ENCODE data around the gene PKDREJ.
"Not testable (repeated sequence)": the region's sequence is repeated elsewhere in the genome, so short reads cannot be mapped to it uniquely, and the experiment has no call there.

Gene PKDREJ

DNA sequence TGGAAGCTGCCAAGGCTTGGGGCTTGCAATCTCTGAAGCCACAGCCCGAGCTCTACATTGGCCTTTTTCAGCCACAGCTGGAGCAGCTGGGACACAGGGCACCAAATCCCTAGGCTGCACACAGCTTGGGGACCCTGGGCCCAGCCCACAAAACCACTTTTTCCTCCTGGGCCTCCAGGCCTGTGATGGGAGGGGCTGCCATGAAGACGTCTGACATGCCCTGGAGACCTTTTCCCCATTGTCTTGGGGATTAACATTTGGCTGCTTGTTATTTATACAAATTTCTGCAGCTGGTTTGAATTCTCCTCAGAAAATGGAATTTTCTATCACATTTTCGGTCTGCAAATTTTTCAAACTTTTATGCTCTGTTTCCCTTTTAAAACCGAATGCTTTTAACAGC is 2.5 kb upstream of the PKDREJ start:
- DNase-seq: not testable (repeated sequence)

DNA sequence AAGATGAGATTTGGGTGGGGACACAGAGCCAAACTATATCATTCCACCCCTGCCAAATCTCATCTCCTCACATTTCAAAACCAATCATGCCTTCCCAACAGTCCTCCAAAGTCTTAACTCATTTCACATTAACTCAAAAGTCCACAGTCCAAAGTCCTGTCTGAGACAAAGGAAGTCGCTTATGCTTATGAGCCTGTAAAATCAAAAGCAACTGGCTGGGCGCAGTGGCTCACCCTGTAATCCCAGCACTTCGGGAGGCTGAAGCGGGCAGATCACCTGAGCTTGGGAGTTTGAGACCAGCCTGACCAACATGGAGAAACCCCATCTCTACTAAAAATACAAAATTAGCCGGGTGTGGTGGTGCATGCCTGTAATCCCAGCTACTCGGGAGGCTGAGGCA is 1.4 kb upstream of the PKDREJ start:
- DNase-seq: not testable (repeated sequence)

DNA sequence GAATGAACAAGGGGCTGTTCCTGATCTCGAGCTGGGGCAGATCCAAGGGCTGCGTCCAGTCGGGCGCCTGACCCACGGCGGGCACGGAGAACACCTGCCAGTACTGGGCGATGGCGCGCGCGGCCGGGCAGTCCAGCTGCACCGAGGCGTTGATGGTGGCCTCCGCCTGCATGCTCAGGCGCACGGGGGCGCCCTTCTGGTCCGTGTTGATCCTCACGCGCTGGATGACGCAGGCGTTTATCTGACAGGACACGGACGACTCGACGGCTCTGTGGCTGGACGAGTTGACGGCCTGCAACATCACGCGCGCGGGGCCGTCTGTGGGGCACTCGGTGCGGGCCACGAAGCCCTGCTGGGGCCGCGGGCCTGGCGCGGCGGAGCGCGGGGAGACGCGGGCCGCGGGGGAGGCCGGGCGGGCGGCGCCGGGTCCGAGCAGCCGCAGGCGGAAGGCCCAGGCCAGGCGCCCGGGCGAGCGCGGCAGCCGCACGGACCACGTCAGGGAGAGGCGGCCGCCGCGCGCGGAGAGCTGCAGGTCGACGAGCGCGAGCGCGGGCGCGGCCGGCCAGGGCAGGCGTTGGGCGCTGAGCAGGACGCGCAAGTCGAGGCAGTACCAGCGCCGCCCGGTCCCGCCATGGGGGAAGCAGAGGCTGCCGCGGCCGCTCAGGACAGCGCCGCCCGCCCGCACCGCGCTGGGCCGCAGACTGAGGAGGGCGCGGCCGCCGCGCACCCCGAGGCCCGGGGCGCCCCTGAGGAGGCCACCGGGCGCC is 511 bp downstream of the PKDREJ start:
- DNase-seq: peak; percentile 28

DNA sequence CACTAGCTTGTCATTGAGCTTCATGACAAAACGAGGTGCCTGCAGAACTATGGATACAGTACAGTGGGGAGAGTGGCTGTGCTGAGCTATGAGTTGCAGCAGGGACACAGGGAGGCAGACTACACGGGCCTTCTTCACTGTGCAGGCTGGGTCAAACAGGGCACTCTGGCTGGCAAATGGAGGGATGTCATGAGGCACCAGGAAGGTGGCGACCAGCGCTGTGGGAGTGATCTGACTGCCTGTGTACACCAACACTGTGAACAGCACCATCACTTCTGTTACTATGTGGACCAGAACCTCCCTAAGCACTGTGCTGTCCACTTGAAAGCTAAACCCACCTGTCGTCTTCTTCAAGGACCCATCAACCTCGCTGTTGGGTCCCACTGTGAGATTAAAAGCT is 3.1 kb downstream of the PKDREJ start:
- DNase-seq: no peak

DNA sequence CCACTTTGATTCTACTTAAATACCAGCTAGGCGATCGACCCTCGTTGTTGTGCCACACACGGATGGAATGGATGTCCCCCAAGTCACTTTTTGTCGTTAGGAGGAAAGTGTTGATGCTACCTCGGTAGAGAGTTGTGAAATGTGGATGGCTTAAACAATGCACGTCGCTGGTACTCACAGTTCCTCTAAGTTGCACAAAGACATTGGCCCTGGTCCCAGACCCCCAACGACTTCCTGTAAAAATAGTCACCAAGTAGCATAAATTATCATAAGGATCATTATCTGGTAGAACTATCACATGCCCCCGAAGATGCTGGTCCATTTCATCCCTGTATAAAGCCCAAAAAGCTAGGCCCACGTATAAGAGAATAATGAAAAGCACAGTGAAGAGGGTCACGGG is 3.8 kb downstream of the PKDREJ start:
- DNase-seq: no peak

DNA sequence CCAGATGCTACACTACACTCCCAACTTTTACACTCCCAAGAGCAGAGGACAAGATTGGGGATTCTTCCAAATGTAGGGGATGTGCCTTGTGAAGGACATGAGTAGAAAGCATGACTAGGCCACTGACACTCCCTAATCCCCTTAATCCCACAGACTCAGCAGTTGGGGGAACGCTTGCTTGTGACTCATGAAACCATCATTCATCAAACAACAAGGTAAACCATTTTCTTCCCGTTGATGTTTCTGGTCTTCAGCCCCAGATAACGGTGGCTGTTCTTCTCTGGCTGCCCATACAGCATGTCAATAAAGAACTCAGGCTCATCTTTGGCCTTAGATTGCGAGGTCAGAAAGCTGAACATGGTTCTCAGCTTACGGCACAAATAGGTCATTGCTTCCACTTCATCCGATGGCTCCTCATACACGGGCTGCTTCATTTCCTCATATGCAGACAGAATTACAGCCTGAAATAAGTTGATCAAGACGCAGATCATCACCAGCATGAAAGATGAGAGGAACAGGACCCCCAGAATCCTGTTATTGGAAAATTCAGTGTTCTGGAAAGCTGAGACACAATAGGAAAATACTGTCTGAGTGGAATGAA is 6.7 kb downstream of the PKDREJ start:
- DNase-seq: no peak

DNA sequence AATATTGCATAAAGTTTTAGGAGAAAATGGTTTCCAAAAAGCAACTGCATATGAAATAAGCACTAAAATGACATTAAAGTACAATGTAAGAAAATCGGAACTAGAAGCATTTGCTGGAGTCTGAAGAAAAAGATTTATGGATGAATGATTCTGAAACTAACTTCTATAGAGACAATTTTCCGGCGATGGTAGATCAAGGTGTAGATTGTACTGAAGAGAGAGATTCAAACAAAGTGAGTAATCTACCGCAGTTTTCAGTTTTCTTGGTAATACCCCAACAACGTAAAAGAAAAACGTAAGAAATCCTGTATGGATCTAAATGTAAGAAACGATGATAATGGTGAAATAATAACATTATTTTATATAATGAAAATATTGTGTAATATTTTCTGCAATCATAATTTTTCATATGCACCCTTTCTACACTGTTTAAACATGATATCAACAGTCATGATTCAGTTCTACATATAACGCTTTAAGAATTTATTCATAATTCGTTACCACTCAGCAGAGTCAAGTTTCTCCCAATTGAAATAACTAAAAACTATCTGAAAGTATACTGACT is 11.2 kb downstream of the PKDREJ start:
- no peak for DNase-seq

DNA sequence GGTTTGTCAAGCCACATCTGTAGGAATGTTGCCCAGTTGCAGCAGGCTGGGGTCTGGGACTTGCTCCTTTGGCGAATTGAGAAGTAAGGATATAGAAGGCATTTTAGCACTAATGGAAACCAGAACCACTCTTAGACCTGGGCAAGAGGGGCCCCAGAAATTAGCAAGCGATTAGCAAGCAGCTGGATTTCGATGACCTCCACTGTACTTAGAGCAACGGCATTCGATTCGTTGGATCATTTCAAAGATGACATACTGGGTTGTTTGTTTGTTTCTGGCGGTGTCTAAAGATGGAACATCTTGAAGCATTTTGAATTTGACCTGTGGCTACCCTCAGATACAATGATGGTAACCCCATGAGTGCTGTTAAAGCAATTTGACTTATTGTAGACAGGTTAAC is 11.9 kb downstream of the PKDREJ start:
- no peak for DNase-seq

DNA sequence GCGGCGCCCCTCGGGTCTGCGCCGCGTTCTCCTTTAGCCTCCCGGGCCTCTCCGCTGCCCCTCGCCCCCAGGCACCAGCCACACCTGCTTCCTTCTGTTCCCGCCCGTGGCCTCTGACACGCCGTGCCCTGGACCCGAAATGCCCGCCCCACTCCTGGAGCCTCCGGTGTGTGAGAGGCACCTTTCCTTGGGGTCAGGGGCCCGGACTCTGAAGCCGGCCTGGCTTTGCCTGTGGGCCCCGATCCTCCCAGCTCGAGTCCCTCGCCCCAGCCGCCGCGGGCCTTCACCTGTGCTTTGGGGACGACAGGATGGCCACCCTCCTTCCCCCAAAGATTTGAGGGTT is 12.4 kb downstream of the PKDREJ start:
- peak; percentile 12 for DNase-seq

DNA sequence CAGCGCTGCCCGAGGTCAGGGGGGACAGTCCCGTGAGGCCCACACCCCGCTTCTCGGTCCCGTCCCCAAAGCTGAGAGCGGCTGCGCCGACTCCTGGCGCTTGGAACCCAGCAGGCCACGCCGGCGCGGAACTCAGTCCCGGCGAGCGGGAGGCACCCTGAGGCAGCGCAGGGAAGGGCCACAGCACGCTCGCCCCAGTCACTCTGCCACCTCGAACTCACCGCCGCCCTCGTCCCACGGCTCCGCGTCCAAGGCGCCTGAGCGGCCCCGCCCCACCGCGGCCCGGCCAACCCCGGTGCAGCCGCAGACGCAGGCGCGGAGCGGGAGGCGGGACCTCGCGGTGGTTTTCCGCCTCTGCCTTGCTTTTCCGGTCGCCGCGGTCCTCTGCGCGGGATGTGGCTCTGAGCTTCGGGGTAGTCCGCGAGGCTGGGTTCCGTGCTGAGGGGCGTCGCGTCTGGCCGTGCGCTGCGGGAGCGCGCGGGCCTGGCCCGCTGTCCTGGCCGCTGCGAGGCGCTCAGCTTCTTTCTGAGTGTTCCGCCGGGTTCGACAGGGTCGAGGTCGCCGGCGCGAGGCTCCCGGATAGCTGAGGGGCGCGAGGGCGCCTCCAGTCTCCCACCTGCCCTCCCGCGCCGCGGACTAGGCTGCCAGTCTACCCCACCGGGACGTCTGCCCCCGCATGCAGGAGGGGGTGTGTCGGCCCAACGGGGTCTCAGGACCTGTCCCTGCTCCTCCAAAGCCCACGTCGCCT is 12.9 kb downstream of the PKDREJ start, which contains the start of gene CDPF1:
CDPF1 (minus strand) TSS at position 259 of the 748 bp plus-strand sequence. CDS start 2,009 bp downstream, outside the sequence.
- DNase-seq: peak; percentile 94

DNA sequence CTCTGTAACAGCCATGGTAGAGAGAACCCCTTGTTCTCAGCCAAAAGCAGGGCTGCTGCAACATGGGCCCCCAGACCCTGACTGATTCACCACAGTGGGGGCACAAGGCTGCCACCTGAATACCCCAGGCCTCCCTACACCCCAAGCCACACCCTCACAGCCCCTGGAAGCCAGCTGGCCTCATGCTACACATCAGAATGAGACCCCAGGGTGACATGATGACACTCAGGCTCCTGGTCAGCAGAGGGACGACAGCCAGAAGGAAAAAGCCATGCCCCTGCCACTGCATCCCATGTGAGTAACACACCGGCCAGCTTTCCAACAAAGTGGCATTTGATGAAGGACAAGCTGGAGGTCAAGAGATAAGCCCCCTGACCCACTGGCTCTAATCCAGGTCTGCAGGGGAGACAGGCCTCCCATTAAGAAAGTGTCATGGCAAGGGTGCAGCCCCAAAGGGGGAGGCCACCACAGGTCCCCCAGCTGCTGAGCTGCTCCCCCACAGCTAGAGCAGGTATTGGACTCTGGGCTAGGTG is 15.6 kb downstream of the PKDREJ start:
- no peak for DNase-seq

DNA sequence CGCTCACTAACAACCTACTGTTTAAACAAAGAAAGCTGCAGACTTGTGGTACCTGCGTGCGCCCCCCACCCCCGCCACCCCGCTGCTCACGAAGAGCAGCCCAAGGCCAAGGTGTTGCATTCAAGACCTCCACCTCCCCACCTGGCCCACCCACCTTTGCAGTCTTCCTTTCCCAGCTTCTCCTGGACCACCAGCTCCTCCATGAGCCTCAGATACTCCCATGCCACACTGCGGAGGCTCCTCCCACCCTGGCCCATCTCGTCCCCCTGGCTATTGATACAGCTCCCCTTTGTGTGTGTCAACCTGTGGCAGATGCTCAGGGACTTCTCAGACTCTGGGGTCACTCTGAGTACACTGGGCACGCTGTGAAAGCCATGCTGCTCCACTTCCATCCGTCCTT is 17.0 kb downstream of the PKDREJ start:
- DNase-seq: no peak

DNA sequence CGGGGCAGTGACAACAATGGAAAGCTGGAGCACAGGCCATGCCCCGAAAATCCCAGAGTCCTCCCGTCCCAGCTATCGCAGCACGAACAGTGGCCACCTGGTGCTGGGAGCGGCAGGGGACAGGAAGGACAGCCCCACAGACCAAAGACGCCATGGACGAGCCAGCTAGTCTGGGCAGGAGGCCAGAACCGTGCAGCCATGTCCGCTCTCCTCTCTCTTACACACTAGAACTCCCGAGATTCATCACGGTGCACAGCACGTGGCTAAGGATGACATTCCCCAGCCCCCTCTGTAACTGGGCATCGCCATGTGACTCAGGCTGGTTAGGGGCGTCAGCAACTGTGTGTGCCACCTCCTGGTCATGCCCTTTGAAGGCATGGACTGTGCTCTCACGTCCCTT is 17.6 kb downstream of the PKDREJ start:
- no peak for DNase-seq

DNA sequence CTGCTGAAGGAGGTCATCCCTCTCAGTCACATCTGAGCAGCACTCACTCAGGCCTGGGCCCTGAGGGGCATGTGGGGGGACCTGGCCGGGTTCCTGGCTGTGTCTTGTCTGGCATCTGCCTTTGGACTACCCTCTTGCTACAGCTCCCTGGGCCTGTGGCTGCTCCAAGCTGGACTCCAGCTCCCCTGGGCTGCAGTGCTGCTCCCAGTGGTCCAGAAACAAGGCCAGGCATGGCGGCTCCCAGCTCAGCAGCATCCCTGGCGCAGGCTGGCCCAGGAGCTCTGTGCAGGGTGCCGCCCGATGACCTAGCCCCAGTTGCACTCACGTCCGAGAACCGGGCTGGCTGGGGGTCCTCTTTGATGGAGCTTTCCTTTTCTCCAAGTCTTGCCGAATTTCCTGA is 18.4 kb downstream of the PKDREJ start:
- DNase-seq: no peak

DNA sequence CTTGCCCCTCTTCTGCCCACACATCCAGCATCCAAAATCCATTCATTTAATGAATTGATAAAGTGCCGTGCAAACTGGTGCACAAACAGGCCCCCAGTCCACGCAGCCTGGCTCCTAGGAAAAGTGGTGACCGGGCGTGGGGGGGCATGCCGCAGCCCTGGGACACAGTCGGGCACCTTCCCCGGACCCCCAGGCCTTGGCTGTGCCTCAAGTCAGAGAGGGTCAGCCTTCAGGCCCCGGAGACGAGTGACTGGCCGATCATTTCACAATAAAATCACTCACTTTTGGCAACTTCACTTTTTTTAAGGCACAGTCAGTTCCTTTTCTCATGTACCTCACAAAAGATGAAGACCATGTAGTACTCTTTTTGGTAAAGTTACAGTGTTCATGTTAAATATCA is 21.1 kb downstream of the PKDREJ start:
- no peak for DNase-seq

DNA sequence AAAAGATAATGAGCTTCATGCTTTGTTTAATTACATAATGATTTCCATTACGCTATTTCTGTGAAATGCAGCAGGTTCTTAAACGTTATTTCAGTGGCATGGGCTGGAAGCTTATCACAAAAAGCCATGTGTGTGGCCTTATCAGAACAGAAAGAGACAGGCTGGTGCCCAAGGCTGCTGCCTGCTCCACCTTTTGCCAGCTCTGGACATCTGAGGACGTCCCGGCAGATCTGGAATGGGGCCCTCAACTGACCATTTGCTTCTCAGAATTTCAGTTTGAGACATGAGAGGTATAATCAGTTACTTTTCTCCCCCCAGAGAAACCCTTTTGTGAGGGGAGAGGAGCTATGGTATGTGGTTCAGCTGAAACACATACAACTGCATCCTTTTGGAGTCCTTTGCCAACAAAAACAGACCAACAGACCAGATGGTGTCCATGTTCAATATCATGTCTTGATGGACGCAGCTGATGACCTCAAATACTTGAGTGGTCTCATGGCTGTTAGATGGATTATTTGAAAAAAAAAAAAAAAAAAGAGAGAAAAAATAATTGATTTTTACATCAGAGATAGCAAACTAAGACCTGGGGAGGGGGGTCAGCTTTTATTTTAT is 21.6 kb downstream of the PKDREJ start:
- no peak for DNase-seq

DNA sequence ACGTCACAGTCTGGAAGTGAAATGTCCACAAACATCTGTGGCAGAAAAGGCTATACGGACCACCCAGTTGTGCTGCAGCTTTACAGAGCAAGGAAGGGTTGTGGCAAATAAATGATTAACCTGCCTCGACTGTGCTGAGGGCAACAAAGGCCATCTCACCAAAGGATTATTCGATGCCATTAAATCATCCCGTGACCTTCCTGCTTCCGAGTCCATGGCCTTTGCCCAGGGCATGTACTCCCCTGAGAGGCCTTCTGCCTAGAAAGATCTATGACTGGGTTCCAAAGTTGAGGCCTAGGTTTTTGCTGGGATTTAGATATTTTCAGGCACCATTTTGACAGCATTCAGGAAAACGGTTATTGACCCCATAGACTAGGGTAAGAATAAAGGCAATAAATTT is 22.2 kb downstream of the PKDREJ start:
- DNase-seq: no peak

DNA sequence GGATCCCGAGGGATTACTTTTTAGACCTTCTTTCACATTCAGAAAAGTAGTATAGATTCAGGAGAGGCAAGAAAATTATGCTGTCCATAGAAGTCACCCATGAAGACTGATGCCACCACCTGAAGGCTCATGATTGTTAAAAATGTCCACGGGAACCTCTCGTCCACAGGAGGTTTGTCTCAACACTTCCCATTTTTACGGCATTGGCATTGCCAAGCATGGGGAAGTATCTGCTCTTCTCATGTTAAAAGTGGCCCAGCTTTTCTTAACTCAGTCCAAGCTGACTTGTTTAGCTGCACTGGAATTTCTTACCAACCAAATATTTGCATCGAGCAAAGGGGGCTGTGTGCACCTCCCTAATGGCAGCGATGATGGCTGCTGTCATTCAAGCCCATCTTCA is 22.6 kb downstream of the PKDREJ start:
- no peak for DNase-seq

DNA sequence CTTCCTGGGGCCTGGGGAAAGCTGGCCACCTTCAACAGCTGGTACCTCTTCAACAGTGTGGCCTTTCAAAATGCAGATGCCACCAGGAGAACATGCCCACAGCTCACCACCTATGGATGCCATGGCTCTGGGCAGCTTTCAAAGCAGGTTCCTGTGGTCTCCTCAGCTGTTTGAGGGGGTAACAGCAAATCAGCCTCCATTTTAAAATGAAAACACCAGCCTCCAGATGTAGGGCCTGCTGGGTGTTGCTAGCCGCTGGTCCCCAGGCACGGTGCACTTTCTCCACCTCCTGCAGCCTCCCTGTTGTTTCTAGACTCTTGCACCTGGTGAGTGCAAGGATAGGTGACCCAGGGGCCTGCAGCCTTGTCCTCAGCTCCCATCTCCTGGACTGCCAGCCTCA is 23.1 kb downstream of the PKDREJ start:
- DNase-seq: no peak

DNA sequence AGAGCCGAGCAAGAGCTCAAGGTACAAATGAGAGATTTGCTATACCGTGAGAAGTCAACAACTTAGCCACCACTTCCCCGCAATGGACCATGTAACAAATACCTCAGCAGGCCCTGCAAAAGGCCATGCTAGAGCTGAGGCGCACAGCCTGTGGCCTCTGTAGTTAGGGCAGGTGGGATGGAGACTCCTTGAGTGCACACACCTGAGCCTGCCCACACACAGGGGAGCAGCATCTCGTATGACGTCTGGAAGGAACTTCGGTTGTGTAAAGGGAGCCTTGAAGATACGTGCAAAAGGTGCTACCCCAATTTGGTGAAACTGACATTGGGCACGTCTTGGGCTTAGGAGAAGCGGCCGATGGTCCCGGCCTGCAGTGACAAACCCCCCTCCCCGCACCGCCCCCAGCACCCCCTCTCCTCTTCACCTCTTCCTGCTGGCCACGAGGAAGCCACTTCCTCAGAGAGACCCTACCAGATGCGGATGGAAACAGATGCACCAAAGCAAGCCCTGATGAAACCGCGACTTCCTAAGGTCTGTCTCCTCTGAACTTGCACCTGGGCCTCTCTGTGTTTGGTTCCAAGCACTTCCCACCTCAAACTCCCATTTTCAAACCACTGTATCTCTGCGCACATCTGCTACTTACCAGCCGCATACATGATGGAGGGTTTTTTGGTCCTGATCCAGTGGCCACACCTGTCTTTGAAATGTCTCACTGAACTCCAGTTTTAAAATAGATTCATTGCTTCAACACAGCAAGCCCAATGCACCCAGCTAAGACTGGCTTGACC is 23.7 kb downstream of the PKDREJ start:
- DNase-seq: no peak

DNA sequence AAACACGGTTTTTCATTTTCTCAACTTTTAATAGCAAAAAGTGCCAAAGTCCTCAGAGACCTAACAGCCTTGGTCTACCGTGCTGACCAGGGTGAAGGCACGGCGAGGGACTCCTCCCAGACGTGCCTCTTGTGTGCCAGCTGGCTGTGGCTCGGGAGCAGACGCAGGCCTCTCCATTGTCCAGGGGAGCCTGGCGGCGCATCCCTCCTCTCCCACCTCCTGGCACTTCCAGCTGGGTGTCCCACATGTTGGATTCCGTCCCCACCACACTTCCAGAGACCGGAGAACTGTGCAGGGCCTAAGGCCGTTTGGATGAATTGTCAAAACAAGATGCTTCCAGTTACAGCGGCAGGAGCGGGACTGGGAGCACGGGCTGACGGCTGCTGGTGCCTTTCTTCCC is 24.6 kb downstream of the PKDREJ start:
- DNase-seq: no peak

DNA sequence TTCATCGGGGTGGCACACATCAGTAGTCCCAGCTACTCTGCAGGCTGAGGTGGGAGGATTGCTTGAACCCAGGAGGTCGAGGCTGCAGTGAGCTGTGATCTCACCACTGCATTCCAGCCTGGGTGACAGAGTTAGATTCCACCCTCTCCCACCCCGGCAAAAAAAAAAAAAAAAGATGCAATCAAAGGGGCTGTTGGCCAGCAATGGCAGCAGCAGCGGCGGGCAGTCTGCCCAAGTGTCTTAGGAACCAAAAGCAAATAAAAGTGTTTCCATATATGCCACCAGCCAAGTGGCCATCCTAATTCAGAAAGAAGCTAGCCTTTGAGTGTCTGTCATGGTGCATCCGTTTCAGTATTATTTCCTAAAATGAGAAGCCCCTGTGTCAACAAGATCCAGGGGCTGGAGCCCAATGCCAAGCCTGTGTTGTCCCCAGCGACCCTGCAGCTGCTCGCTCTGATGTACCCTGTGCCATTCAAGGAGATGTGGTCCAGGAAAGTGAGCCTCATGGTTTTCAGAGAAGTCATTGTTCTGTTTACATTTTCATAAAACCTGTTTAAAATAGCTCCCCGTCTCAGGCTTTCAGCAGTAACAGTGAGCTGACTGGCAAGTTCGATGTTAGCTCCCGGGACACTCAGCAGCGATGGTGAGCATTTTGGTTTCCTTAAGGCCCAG is 25.6 kb downstream of the PKDREJ start:
- no peak for DNase-seq

Data from stimulated activated CD4-positive, alpha-beta T cell treated with anti-CD3 and anti-CD28 coated beads, Interleukin-4, amount 100 ng/mL, for 1 hour (primary cell).